Hematopoietic multipotent progenitor cell treated with erythropoietin and hydrocortisone succinate and interleukin-3 and kit ligand, for 8 days (in vitro differentiated cells): Measurements from ENCODE around the gene TIMM8A.
A peak's percentile ranks its signal among the peaks of the same experiment; 100 is the strongest.
"Not testable (repeated sequence)": the region's sequence is repeated elsewhere in the genome, so short reads cannot be mapped to it uniquely, and the experiment has no call there.

Experiments
- DNase-seq: peaks from one replicate; pipeline ENCODE4 v3.0.0-alpha.2; 2015

Gene TIMM8A

DNA sequence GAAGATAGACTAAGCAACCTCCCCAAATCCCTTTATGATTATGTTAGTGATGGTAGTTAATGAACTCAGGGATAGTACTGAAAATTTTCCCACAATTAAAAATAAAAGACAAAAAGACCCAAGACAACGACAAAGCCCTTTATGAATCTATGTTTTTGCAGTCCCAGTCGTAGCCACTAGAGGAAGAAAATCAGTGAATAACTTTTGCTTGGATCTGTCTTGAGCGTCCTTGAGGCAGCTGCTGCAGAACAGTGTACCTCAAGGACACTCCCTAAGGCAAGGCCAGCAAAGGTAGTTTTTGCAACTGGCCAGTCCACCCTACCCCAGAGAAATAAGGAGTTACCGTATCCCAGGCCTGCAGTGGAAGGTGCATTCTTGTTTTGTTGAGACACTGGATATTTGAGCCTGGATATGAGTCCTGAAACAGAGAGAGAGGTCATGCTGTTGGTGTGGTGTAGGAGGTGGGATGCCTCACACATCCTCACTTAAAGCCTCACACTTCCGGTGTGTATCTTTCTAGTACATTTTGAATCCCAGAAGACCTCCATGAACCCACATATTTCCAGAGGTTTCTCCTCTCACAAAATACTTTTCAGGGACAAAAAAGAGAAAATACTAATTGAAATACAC, 8.7 kb upstream of the TIMM8A start:
- DNase-seq = peak; percentile 61

DNA sequence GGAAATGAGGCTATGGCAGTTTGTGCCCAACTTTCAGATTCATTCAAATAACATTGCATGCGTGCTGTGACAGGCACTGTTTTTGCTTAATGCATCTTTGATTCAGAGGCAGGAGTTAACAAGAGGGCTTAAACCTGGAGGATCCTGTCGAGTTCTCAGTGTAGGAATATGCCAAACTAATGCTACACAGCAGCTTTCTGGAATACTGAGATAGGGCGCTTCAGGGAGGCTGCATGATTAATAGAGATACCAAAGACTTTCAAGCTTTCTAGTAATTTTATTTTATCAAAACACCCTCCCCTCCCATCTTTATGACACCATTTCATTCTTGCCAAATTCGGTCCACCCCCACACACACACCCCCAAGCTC, 636 bp upstream of the TIMM8A start:
- DNase-seq = peak; percentile 61

GRCh38 chrX:101347859-101348451, 587 bp downstream of the TIMM8A start:
- DNase-seq = no peak

GRCh38 chrX:101337776-101338271, 10.7 kb downstream of the TIMM8A start:
- no peak for DNase-seq

DNA sequence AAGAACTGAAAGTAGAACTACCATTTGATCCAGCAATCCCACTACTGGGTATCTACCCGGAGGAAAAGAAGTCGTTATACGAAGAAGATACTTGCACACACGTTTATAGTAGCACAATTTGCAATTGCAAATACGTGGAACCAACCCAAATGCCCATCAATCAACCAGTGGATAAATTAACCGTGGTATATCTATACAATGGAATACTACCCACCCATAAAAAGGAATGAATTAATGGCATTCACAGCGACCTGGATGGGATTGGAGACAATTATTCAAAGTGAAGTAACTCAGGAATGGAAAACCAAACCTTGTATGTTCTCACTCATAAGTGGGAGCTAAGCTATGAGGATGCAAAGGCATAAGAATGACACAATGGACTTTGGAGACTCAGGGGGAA, 14.2 kb downstream of the TIMM8A start:
- not testable (repeated sequence) for DNase-seq

GRCh38 chrX:101326600-101326999, 21.9 kb downstream of the TIMM8A start:
- DNase-seq = not testable (repeated sequence)

GRCh38 chrX:101303790-101304189, 44.8 kb downstream of the TIMM8A start:
- no peak for DNase-seq
